NB4 (cell line): ENCODE results near the gene SERPINI1.

Experiments used
- POLR2A ChIP-seq: IDR thresholded peaks from 2 replicates; pipeline ENCODE4 v1.6.1; 2011; ENCODE audit warnings: mild to moderate bottlenecking; ENCODE audit not compliant: insufficient read length; ENCODE audit errors: extremely low read depth
- TF ChIP-seq, protein P1 (sequence below): IDR thresholded peaks from one replicate; pipeline ENCODE4 v1.5.1; 2012; ENCODE audit warnings: low read depth, low read length

DNA sequence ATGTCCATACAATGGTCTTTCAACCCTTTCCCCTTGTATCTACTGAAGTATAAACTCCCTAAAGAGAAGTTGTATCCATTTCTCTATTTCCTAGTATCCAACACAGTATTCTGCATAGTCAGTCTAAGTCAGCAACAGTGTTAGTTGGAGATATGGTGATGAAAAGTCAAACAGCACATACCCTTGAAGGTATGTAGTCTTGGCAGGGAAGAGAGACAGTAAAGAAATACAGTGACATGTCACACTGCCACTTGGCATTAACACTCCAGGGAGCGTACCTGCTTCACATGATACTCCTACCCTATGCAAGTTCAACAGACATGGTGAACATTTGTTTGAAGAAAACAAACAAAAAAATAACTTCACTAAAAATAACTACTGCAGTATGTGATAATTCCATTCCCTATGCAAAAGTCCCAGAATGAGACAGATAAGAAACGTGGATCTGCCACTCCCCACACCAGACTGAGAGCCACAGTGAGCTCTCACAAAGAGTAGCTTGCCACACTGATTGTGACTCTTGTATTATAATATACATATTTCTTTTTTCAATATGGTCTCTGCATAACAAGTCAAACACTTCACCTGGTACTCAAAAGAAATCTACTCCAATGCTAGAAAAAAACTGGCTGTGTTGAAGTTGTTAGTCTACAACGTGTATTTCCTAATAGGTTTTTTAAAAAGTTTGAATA is 6.7 kb upstream of the SERPINI1 start:
- TF ChIP-seq, protein P1, sequence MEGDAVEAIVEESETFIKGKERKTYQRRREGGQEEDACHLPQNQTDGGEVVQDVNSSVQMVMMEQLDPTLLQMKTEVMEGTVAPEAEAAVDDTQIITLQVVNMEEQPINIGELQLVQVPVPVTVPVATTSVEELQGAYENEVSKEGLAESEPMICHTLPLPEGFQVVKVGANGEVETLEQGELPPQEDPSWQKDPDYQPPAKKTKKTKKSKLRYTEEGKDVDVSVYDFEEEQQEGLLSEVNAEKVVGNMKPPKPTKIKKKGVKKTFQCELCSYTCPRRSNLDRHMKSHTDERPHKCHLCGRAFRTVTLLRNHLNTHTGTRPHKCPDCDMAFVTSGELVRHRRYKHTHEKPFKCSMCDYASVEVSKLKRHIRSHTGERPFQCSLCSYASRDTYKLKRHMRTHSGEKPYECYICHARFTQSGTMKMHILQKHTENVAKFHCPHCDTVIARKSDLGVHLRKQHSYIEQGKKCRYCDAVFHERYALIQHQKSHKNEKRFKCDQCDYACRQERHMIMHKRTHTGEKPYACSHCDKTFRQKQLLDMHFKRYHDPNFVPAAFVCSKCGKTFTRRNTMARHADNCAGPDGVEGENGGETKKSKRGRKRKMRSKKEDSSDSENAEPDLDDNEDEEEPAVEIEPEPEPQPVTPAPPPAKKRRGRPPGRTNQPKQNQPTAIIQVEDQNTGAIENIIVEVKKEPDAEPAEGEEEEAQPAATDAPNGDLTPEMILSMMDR = no peak
- no peak for TF ChIP-seq POLR2A
